ENCODE measurements around the gene SEC16B. TPM values are rescaled to one million over a fixed set of nuclear protein-coding genes. Genes with fewer than 3 reads are reported as not detected.

The SEC16B gene
- total and polyA plus RNA-seq, 11 donors: 1.1 to 3.8 (median 2.3) TPM

DNA sequence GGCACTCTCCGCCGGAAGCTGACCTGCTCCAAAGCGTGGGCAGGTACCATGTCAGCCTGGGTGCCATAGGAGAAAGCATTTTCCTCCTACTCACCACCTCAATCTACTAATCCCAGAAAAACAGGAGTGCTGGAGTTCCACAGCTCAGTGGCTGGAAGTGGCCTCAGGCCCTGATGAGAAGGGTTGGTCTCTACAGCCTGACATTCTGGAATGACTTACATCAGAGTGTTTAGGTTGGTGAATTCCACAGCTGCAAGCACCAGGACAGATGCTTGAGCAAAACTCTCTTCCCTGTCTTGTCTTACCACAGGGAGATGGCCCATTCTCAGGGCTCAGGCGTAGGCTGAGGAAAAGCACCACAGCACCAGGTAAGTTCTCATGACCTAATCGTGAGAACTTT lies 5.5 kb downstream of the SEC16B start:
- H3K4me1 ChIP-seq: peaks cover 0 to 9% (median 0%) of the 10 kb centered on the region in 12 donors
- intact Hi-C loops (cut with DNase I): loop anchor here in 3 of 10 donors (5.0 to 10.0 kb wide), 3 partner anchors 73 to 320 kb away; no protein-coding TSS in a partner anchor
- H3K4me3 ChIP-seq: no peak overlapping the region
- DNase-seq (no peak), ATAC-seq (no peak)
- no peaks in the 10 kb centered on the region for H3K9me3 ChIP-seq
- 85 to 96% (median 87%) methylated on average over 3 to 5 of the region's 5 CpGs for WGBS, 4 donors
- no peaks in the 10 kb centered on the region for H3K27me3 ChIP-seq
- TF ChIP-seq, protein P1, sequence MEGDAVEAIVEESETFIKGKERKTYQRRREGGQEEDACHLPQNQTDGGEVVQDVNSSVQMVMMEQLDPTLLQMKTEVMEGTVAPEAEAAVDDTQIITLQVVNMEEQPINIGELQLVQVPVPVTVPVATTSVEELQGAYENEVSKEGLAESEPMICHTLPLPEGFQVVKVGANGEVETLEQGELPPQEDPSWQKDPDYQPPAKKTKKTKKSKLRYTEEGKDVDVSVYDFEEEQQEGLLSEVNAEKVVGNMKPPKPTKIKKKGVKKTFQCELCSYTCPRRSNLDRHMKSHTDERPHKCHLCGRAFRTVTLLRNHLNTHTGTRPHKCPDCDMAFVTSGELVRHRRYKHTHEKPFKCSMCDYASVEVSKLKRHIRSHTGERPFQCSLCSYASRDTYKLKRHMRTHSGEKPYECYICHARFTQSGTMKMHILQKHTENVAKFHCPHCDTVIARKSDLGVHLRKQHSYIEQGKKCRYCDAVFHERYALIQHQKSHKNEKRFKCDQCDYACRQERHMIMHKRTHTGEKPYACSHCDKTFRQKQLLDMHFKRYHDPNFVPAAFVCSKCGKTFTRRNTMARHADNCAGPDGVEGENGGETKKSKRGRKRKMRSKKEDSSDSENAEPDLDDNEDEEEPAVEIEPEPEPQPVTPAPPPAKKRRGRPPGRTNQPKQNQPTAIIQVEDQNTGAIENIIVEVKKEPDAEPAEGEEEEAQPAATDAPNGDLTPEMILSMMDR (IDR thresholded peaks at IDR 0.05): no peak
- TF ChIP-seq POLR2A (IDR thresholded peaks at IDR 0.05): no peak
- H3K36me3 ChIP-seq: peaks cover 0 to 89% (median 48%) of the 10 kb centered on the region in 9 donors
- H3K27ac ChIP-seq: no peak overlapping the region

DNA sequence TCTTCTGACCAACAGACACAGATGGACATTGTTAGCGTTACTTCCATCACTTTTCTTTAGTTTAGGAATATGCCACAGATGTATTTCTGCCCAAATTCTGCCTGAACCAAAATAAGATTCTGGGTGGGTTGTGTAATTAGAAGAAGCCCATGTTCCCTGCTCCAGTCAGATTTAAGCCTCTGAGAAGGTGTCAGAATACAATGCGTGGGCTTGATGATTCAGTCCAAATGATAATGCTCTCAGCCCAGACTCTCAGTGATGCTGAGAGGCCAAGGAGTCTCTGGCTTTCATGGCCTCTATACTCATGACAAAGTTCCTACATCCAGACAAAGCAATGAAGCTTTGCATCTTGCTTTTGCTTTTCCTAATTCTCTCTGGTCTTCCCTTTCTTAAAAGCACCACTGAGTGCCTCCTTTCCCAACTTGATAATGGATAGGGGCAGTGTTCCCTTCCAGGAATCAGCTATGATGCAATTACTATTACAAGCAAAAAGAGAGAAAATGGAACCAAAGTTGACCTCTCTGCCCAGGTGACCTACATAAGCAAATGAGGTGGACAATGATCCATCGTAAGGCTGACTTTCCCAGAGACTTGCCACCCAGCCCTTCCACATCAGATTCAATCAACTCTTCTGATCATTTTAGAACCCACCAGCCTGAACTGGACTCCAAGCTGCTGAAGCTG lies 8.8 kb downstream of the SEC16B start:
- Histone ChIP-seq H3K9me3 (no peaks in the 10 kb centered on the region), H3K36me3 (peaks cover 0 to 100% (median 47%) of the 10 kb centered on the region in 9 donors), H3K4me3 (no peak overlapping the region), H3K27me3 (no peaks in the 10 kb centered on the region), H3K27ac (no peak overlapping the region), H3K4me1 (no peaks in the 10 kb centered on the region)
- intact Hi-C loops (cut with DNase I): loop anchor here in 3 of 10 donors (5.0 to 10.0 kb wide), 3 partner anchors 76 to 324 kb away; no protein-coding TSS in a partner anchor
- 70 to 96% (median 77%) methylated on average over 3 of the region's 3 CpGs for WGBS, 4 donors
- ATAC-seq (no peak), DNase-seq (no peak)
- TF ChIP-seq, protein P1 (IDR thresholded peaks at IDR 0.05): no peak
- TF ChIP-seq POLR2A (IDR thresholded peaks at IDR 0.05): no peak

DNA sequence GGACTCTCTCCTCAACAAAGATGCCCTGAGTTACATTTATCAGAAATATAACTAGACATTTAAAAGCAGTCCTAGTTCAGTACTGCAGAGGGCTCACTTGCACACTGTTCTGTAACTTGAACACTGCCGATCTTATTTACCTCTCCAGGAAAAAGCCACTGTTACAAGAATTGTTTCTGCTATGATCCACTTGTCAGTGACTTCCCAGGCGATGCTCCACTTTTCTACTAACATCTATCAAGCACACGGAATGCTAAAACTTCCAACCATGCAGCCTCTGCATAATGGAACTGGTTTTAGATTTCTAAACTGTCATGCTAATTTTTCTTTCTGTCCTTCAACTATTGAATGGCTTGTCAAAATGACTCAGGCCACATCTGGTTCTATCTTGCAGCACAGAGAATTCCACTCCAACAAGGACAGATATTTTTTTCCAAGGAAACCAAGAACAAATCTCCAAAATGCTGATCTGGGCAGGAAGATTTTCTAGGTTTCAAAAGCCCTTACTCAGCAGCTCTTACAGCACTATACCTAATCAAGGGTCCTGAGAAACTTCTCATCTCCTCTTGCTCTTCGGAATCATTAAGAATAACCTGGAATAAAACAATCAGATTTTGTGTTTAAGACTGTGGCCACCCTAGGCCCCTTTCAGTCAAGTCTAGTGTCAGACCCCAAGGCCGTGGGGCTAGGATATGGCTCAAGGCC lies 9.9 kb downstream of the SEC16B start:
- intact Hi-C loops (cut with DNase I): loop anchor here in 5 of 10 donors (5.0 to 10.0 kb wide), 5 partner anchors 75 to 325 kb away; no protein-coding TSS in a partner anchor
- peak; percentile 50 to 80 (median 70) for ATAC-seq
- Histone ChIP-seq H3K27ac (no peak overlapping the region), H3K4me3 (no peak overlapping the region), H3K27me3 (no peaks in the 10 kb centered on the region), H3K36me3 (peaks cover 0 to 100% (median 44%) of the 10 kb centered on the region in 9 donors), H3K4me1 (no peaks in the 10 kb centered on the region), H3K9me3 (no peaks in the 10 kb centered on the region)
- DNase-seq: no peak
- TF ChIP-seq POLR2A (IDR thresholded peaks at IDR 0.05): no peak
- TF ChIP-seq, protein P1 (IDR thresholded peaks at IDR 0.05): peak in 10 of 12 donors; percentile 16 to 52 (median 32)
- 57 to 62% (median 58%) methylated on average over 5 of the region's 5 CpGs for WGBS, 4 donors

DNA sequence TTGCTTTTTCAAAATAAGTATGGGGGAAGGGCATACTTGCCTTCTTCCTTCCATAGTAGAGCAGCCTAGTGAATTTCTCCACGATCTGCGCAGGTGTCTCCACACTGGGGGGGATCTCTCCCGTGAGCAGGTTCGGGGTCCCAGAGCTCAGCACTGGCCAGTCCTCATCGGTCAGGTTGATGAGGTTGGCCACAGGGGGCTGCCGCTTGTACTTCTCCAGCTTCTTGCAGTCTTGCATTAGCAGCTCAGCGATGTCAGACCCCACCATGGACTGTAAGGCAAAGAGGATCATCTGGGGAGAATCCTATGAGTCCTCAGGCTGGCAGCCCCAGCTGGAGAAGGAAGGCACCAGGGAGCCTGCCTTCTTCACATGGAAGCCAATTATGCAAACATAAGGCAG lies 11.8 kb downstream of the SEC16B start:
- H3K4me3 ChIP-seq: no peak overlapping the region
- no peak overlapping the region for H3K27ac ChIP-seq
- ATAC-seq: no peak
- intact Hi-C loops (cut with DNase I): loop anchor here in 2 of 10 donors (5.0 to 10.0 kb wide), 3 partner anchors 77 to 327 kb away; no protein-coding TSS in a partner anchor
- peaks cover 0 to 92% (median 37%) of the 10 kb centered on the region in 9 donors for H3K36me3 ChIP-seq
- no peak for TF ChIP-seq POLR2A (IDR thresholded peaks at IDR 0.05)
- TF ChIP-seq, protein P1 (IDR thresholded peaks at IDR 0.05): no peak
- no peaks in the 10 kb centered on the region for H3K27me3 ChIP-seq
- H3K4me1 ChIP-seq: no peaks in the 10 kb centered on the region
- no peaks in the 10 kb centered on the region for H3K9me3 ChIP-seq
- DNase-seq: no peak
- WGBS, 4 donors: 92 to 96% (median 94%) methylated on average over 5 to 7 of the region's 7 CpGs
